ENCODE results near the gene EEF1E1. TPM values are rescaled to one million over a fixed set of nuclear protein-coding genes. Genes with fewer than 3 reads are reported as not detected.

Gene EEF1E1
- 17.1 and 17.9 TPM in 2 replicates for total RNA-seq

GRCh38 chr6:8102122-8102958 is at the start of gene EEF1E1:
Gene EEF1E1, minus strand, starts transcription at chr6:8102548. Its CDS starts 27 bp downstream, at chr6:8102521.

GRCh38 chr6:8063761-8064637 is 38.3 kb downstream of the EEF1E1 start, which contains the start of gene BLOC1S5:
Gene BLOC1S5, minus strand, starts transcription at chr6:8064389. Its CDS starts 13 bp downstream, at chr6:8064376.

Other genes starting within 250 kb of the EEF1E1 start
- gene TXNDC5, start 191.8 kb downstream of the EEF1E1 start, total RNA-seq, result 289 and 290 TPM in 2 replicates
- 6.9 and 7.4 TPM in 2 replicates for gene BLOC1S5, start 38.2 kb downstream of the EEF1E1 start, total RNA-seq

Data from cardiac ventricle fibroblast (primary cell).